Keratinocyte (primary cell): ENCODE data around the gene AK9. TPM values are rescaled to one million over a fixed set of nuclear protein-coding genes. Genes with fewer than 3 reads are reported as not detected.

Source experiments
- DNase-seq: peaks from one replicate; pipeline ENCODE4 v3.0.0-alpha.2; 2011; ENCODE audit warnings: low read depth, missing footprints, low spot score
- FAIRE-seq: peaks from 2 replicates; lab custom pipeline; 2011; peaks lifted over from hg19 to GRCh38; lab: Jason Lieb, UNC
- H2AFZ ChIP-seq: 2 replicates; pipeline ENCODE4 v1.6.0; 2012; ENCODE audit warnings: low read length, control low read depth, inconsistent platforms; ENCODE audit not compliant: control insufficient read depth
- H3K27ac ChIP-seq: 2 replicates; pipeline ENCODE4 v1.5.1; 2011; ENCODE audit warnings: low read length; ENCODE audit not compliant: control insufficient read depth, insufficient read depth
- H3K27me3 ChIP-seq: 3 replicates; pipeline ENCODE4 v1.6.0; 2011; ENCODE audit warnings: low read length; ENCODE audit not compliant: control insufficient read depth, insufficient read depth; ENCODE audit errors: extremely low read depth
- H3K36me3 ChIP-seq, 2 experiments: 2 replicates in 1 of 2; 3 replicates in 1 of 2; pipeline ENCODE4 v1.5.1; 2011; ENCODE audit warnings: low read length in 2 of 2, mild to moderate bottlenecking in 1 of 2; ENCODE audit not compliant: control insufficient read depth in 2 of 2, insufficient read depth in 2 of 2; ENCODE audit errors: extremely low read depth in 1 of 2
- H3K4me1 ChIP-seq: 3 replicates; pipeline ENCODE4 v1.5.1; 2011; ENCODE audit warnings: low read length; ENCODE audit not compliant: control insufficient read depth, insufficient read depth; ENCODE audit errors: extremely low read depth
- H3K4me2 ChIP-seq: 3 replicates; pipeline ENCODE4 v1.6.0; 2011; ENCODE audit warnings: low read depth, low read length; ENCODE audit not compliant: control insufficient read depth, insufficient read depth; ENCODE audit errors: extremely low read depth
- H3K4me3 ChIP-seq, 3 experiments: fragments of 200-600 bp in 1 of 3; sonication (generic) in 1 of 3; 2 replicates in 2 of 3; 3 replicates in 1 of 3; pipeline ENCODE4 v1.5.1; 2011 to 2016; ENCODE audit warnings: low read length in 3 of 3, mild to moderate bottlenecking in 3 of 3, control low read depth in 2 of 3, inconsistent platforms in 1 of 3, low read depth in 1 of 3, mixed read lengths in 1 of 3, mixed run types in 1 of 3, moderate library complexity in 1 of 3; ENCODE audit not compliant: control insufficient read depth in 2 of 3, insufficient read depth in 2 of 3; ENCODE audit errors: extremely low read depth in 1 of 3
- H3K79me2 ChIP-seq: 2 replicates; pipeline ENCODE4 v1.6.0; 2012; ENCODE audit warnings: low read length; ENCODE audit not compliant: control insufficient read depth, insufficient read depth
- H3K9ac ChIP-seq: 3 replicates; pipeline ENCODE4 v1.6.0; 2011; ENCODE audit warnings: low read length; ENCODE audit not compliant: control insufficient read depth, insufficient read depth; ENCODE audit errors: extremely low read depth
- H3K9me1 ChIP-seq: 3 replicates; pipeline ENCODE4 v1.6.0; 2011; ENCODE audit warnings: low read length; ENCODE audit not compliant: control insufficient read depth, insufficient read depth; ENCODE audit errors: extremely low read depth
- H3K9me3 ChIP-seq: 2 replicates; pipeline ENCODE4 v1.5.1; 2012; ENCODE audit warnings: low read depth, low read length; ENCODE audit not compliant: control insufficient read depth
- H4K20me1 ChIP-seq: 3 replicates; pipeline ENCODE4 v1.6.0; 2011; ENCODE audit warnings: low read length; ENCODE audit not compliant: control insufficient read depth, insufficient read depth; ENCODE audit errors: extremely low read depth
- CTCF ChIP-seq, 3 experiments: IDR thresholded peaks in 1 of 3; conservative IDR thresholded peaks in 1 of 3; optimal IDR thresholded peaks in 1 of 3; 2 replicates in 2 of 3; 3 replicates in 1 of 3; pipeline versions ENCODE3 to v1.5.1; 2011; ENCODE audit warnings: low read length in 3 of 3, mild to moderate bottlenecking in 3 of 3, moderate library complexity in 2 of 3, control low read depth in 1 of 3, inconsistent platforms in 1 of 3; ENCODE audit not compliant: insufficient read depth in 2 of 3; ENCODE audit errors: extremely low read depth in 1 of 3
- EZH2 ChIP-seq: IDR thresholded peaks from one replicate; pipeline ENCODE4 v1.6.1; 2012; ENCODE audit warnings: inconsistent platforms, mild to moderate bottlenecking, low read length, moderate library complexity
- dilution Hi-C: fragments of 300-500 bp; cut with MboI; formaldehyde crosslinking; loops from one replicate; pipeline ENCODE4 v1.7.0; 2020; ENCODE audit warnings: low sequenced_read_pairs; ENCODE audit not compliant: extremely low pct_ligation_motif_present
- polyA plus RNA-seq, 5 experiments: library from polyadenylated mRNA; depleted of rRNA in 3 of 5; stranded (reverse) in 3 of 5; stranded (forward) in 1 of 5; unstranded in 1 of 5; fragments of >200 nt; gene quantifications; 1 replicate in 1 of 5; 2 replicates in 3 of 5; 3 replicates in 1 of 5; pipeline versions ENCODE4 v1.2.1 to v1.2.3, GENCODE V29; 2011 to 2012; ENCODE audit warnings: missing spikeins in 2 of 5, low read depth in 1 of 5, low replicate concordance in 1 of 5

AK9 gene
- polyA plus RNA-seq, 1 donor (not counting 4 experiments of a cell fraction or from before 2014, with no cell fraction given), result 1.8 TPM

- Histone ChIP-seq H3K9me1 (no peaks in the 10 kb centered on the region), H4K20me1 (peaks cover 3% of the 10 kb centered on the region), H3K27ac (no peak overlapping the region), H3K36me3 (peaks cover 41% of the 10 kb centered on the region in 2 experiments), H3K4me3 (no peak overlapping the region), H2AFZ (no peak overlapping the region), H3K9me3 (no peaks in the 10 kb centered on the region), H3K79me2 (peaks cover 17% of the 10 kb centered on the region), H3K4me1 (no peaks in the 10 kb centered on the region), H3K9ac (no peak overlapping the region), H3K4me2 (no peak overlapping the region), H3K27me3 (no peaks in the 10 kb centered on the region)
- TF ChIP-seq CTCF (optimal IDR thresholded peaks at IDR 0.05 in 1 of 3, IDR thresholded peaks at IDR 0.05 in 1 of 3, conservative IDR thresholded peaks at IDR 0.05 in 1 of 3; ENCODE audit: extremely low read depth in 1 of 3, insufficient read depth in 2 of 3, low read length in 3 of 3) (no peak), EZH2 (no peak)
- no peak for FAIRE-seq
- dilution Hi-C loops, result no loop called here
- no peak for DNase-seq
Measured at GRCh38 chr6:109473120-109473519, 217.9 kb downstream of the AK9 start.

- Histone ChIP-seq H2AFZ (no peak overlapping the region), H3K4me1 (no peaks in the 10 kb centered on the region), H4K20me1 (no peaks in the 10 kb centered on the region), H3K79me2 (peaks cover 9% of the 10 kb centered on the region), H3K9me1 (no peaks in the 10 kb centered on the region), H3K9me3 (no peaks in the 10 kb centered on the region), H3K27ac (no peak overlapping the region), H3K4me3 (no peak overlapping the region), H3K36me3 (peaks cover 37 to 42% of the 10 kb centered on the region in 2 experiments), H3K27me3 (no peaks in the 10 kb centered on the region), H3K4me2 (no peak overlapping the region), H3K9ac (no peak overlapping the region)
- TF ChIP-seq EZH2, result no peak
- DNase-seq (no peak), FAIRE-seq (no peak)
- dilution Hi-C loops, result no loop called here
Measured at GRCh38 chr6:109472132-109472995, 218.6 kb downstream of the AK9 start.
